ENCODE measurements around the gene TPTE.
"Not testable (repeated sequence)": the region's sequence is repeated elsewhere in the genome, so short reads cannot be mapped to it uniquely, and the experiment has no call there.

DNA sequence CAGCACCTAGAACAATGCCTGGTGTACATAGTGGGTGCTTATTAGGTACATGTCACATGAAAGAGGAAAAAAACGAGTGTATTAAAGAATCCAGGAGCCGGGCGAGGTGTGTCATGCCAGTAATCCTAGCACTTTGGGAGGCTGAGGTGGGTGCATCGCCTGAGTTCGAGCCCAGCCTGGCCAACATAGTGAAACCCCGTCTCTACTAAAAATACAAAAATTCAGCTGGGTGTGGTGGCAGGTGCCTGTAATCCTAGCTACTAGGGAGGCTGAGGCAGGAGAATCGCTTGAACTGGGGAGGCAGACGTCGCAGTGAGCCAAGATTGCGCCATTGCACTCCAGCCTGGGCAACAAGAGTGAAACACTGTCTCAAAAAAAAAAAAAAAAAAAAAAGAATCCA, 3.5 kb upstream of the TPTE start:
- TF ChIP-seq CTCF (conservative IDR thresholded peaks at IDR 0.05; ENCODE audit: low read length); EZH2phosphoT487 (IDR thresholded peaks at IDR 0.05; ENCODE audit: borderline replicate concordance, low read depth, low read length): not testable (repeated sequence)
